A673 (cell line): ENCODE results near the gene TRPC6. TPM values are rescaled to one million over a fixed set of nuclear protein-coding genes. Genes with fewer than 3 reads are reported as not detected.

Experiments
- BruUV-seq: library from RNA; stranded (reverse); fragments of 400-500 nt; replicated peaks from 2 replicates; lab custom pipeline; 2021; lab: Mats Ljungman, UMichigan
- CTCF ChIA-PET: fragments of 300-600 bp; sonication (Branson Sonifier 250); formaldehyde crosslinking; loops from one replicate; lab custom pipeline; 2022; ENCODE audit warnings: antibody characterized with exemption; lab: Charles Lee
- POLR2A ChIA-PET: fragments of 300-600 bp; sonication (Branson Sonifier 250); formaldehyde crosslinking; loops from one replicate; lab custom pipeline; 2022; ENCODE audit warnings: antibody characterized with exemption; ENCODE audit not compliant: low non-redundant PET; lab: Charles Lee
- DNase-seq: peaks from one replicate; pipeline ENCODE4 v3.0.0-alpha.2; 2015; ENCODE audit warnings: low spot score
- H3K27ac ChIP-seq: fragments of 200-600 bp; sonication (generic); 2 replicates; pipeline ENCODE4 v1.5.1; 2016; ENCODE audit warnings: mixed run types, low read depth, mild to moderate bottlenecking, mixed read lengths, antibody characterized with exemption, low read length; ENCODE audit not compliant: poor library complexity, severe bottlenecking
- H3K27me3 ChIP-seq: fragments of 200-600 bp; sonication (generic); replicated peaks from 2 replicates; pipeline ENCODE4 v1.6.1; 2017; ENCODE audit warnings: mixed run types, low read depth, mild to moderate bottlenecking, mixed read lengths, antibody characterized with exemption, low read length; ENCODE audit not compliant: insufficient read depth, poor library complexity
- H3K36me3 ChIP-seq: fragments of 200-600 bp; sonication (generic); 2 replicates; pipeline ENCODE4 v1.6.1; 2016; ENCODE audit warnings: mixed run types, mild to moderate bottlenecking, mixed read lengths, antibody characterized with exemption, low read length; ENCODE audit not compliant: insufficient read depth, poor library complexity, severe bottlenecking
- H3K4me1 ChIP-seq: fragments of 200-600 bp; sonication (generic); 2 replicates; pipeline ENCODE4 v1.6.1; 2017; ENCODE audit warnings: mixed run types, mild to moderate bottlenecking, mixed read lengths, antibody characterized with exemption, low read length; ENCODE audit not compliant: insufficient read depth, poor library complexity, severe bottlenecking
- H3K4me3 ChIP-seq: fragments of 200-600 bp; sonication (generic); 2 replicates; pipeline ENCODE4 v1.5.1; 2016; ENCODE audit warnings: low read depth, mixed run types, mild to moderate bottlenecking, mixed read lengths, low read length; ENCODE audit not compliant: poor library complexity, severe bottlenecking
- H3K9me3 ChIP-seq: fragments of 200-600 bp; sonication (generic); 2 replicates; pipeline ENCODE4 v1.6.1; 2016; ENCODE audit warnings: mixed run types, low read depth, mild to moderate bottlenecking, mixed read lengths, antibody characterized with exemption, low read length; ENCODE audit not compliant: poor library complexity, severe bottlenecking
- EZH2 ChIP-seq: fragments of 200-600 bp; sonication (generic); IDR thresholded peaks from 2 replicates; pipeline ENCODE4 v1.6.1; 2017; ENCODE audit warnings: borderline replicate concordance, low read depth, mild to moderate bottlenecking, mixed read lengths, antibody characterized with exemption, low read length; ENCODE audit not compliant: poor library complexity, severe bottlenecking
- intact Hi-C: fragments of 100-400 bp; cut with micrococcal nuclease; formaldehyde crosslinking; loops from one replicate; pipeline ENCODE4 v1.10.0; 2022; ENCODE audit not compliant: unreplicated experiment
- total RNA-seq: library from RNA; stranded (reverse); gene quantifications from 2 replicates; pipeline ENCODE4 v1.2.3, GENCODE V29; 2021
- TF ChIP-seq, protein P1 (sequence below): fragments of 300-800, 200-600 bp; sonication (generic); conservative IDR thresholded peaks from 2 replicates; pipeline ENCODE4 v1.5.1; 2017; ENCODE audit warnings: low read depth, mild to moderate bottlenecking, antibody characterized with exemption, low read length, moderate library complexity, mixed read lengths

The TRPC6 gene
- total RNA-seq, 1 experiment from 2014 or later: not detected

GRCh38 chr11:101448881-101449442, 134.8 kb downstream of the TRPC6 start:
- no peaks in the 10 kb centered on the region for H3K9me3 ChIP-seq
- CTCF ChIA-PET: no interaction called here
- H3K4me1 ChIP-seq: no peaks in the 10 kb centered on the region
- intact Hi-C loops: no loop called here
- H3K27ac ChIP-seq: no peak overlapping the region
- DNase-seq: no peak
- H3K27me3 ChIP-seq: no peaks in the 10 kb centered on the region
- BruUV-seq: no TSS peak
- no peak for TF ChIP-seq EZH2
- TF ChIP-seq, protein P1, sequence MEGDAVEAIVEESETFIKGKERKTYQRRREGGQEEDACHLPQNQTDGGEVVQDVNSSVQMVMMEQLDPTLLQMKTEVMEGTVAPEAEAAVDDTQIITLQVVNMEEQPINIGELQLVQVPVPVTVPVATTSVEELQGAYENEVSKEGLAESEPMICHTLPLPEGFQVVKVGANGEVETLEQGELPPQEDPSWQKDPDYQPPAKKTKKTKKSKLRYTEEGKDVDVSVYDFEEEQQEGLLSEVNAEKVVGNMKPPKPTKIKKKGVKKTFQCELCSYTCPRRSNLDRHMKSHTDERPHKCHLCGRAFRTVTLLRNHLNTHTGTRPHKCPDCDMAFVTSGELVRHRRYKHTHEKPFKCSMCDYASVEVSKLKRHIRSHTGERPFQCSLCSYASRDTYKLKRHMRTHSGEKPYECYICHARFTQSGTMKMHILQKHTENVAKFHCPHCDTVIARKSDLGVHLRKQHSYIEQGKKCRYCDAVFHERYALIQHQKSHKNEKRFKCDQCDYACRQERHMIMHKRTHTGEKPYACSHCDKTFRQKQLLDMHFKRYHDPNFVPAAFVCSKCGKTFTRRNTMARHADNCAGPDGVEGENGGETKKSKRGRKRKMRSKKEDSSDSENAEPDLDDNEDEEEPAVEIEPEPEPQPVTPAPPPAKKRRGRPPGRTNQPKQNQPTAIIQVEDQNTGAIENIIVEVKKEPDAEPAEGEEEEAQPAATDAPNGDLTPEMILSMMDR: no peak
- POLR2A ChIA-PET: no interaction called here
- no peaks in the 10 kb centered on the region for H3K36me3 ChIP-seq
- no peak overlapping the region for H3K4me3 ChIP-seq

DNA sequence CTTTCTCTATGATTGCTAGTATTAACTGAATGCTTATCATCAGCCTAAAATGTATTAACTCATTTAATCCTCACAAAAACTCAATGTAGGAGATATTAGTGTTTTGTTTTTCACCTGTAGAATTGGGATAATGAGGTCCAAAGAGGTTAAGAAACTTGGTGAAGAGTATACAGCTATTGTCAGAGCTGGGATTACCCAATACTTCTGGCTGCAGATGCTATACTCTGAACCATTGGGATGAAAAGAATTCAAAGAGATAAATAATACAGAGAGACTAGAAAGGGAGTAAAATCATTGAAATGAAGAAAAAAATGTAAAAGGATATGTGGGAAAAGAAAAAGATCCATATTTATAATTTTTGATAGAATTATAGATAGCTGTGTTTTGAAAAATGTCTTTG, 137.1 kb downstream of the TRPC6 start:
- ChIA-PET POLR2A (no interaction called here), CTCF (no interaction called here)

GRCh38 chr11:101446238-101446637, 137.6 kb downstream of the TRPC6 start:
- ChIA-PET POLR2A (no interaction called here), CTCF (no interaction called here)
- H3K4me1 ChIP-seq: no peaks in the 10 kb centered on the region
- no TSS peak for BruUV-seq
- intact Hi-C loops: no loop called here
- H3K9me3 ChIP-seq: no peaks in the 10 kb centered on the region
- H3K27me3 ChIP-seq: no peaks in the 10 kb centered on the region
- no peak overlapping the region for H3K27ac ChIP-seq
- DNase-seq: no peak
- no peak for TF ChIP-seq EZH2
- TF ChIP-seq, protein P1: no peak
- H3K4me3 ChIP-seq: no peak overlapping the region
- no peaks in the 10 kb centered on the region for H3K36me3 ChIP-seq

More for the DNA sequence above, 137.1 kb downstream of the TRPC6 start:
- no peak for DNase-seq
- H3K4me1 ChIP-seq: no peaks in the 10 kb centered on the region
- TF ChIP-seq EZH2: no peak
- H3K4me3 ChIP-seq: no peak overlapping the region
- no TSS peak for BruUV-seq
- H3K9me3 ChIP-seq: no peaks in the 10 kb centered on the region
- H3K27me3 ChIP-seq: no peaks in the 10 kb centered on the region
- no peaks in the 10 kb centered on the region for H3K36me3 ChIP-seq
- no peak overlapping the region for H3K27ac ChIP-seq
- intact Hi-C loops: no loop called here

DNA sequence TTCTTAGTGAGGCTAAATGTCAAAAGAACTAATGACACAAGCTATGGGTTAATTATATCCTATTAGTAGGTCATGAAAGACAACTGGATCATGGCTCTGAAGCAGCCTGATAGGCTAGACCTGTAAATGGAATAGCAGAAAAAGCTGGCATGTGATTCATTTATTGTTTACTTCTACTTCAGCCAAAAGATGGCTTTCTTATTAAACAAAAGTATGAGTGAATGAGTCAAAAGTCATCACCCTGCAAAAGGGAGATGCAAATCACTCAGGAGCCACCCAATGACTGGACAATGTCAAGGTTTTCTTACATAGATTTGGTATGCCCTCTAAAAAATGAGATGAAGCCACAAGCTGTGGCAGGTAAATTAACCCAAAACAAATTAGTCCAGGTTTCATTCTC, 138.0 kb downstream of the TRPC6 start:
- no peaks in the 10 kb centered on the region for H3K4me1 ChIP-seq
- no peak for DNase-seq
- H3K36me3 ChIP-seq: no peaks in the 10 kb centered on the region
- no peaks in the 10 kb centered on the region for H3K27me3 ChIP-seq
- intact Hi-C loops: no loop called here
- H3K27ac ChIP-seq: no peak overlapping the region
- no peak for TF ChIP-seq EZH2
- TF ChIP-seq, protein P1: no peak
- CTCF ChIA-PET: no interaction called here
- no peaks in the 10 kb centered on the region for H3K9me3 ChIP-seq
- POLR2A ChIA-PET: no interaction called here
- no peak overlapping the region for H3K4me3 ChIP-seq
- BruUV-seq: no TSS peak
